ENCODE data around the gene ABCA4. TPM values are rescaled to one million over a fixed set of nuclear protein-coding genes. Genes with fewer than 3 reads are reported as not detected.
A peak's percentile ranks its signal among the peaks of the same experiment; 100 is the strongest.

The ABCA4 gene
- total and polyA plus RNA-seq, 2 donors (not counting 3 experiments of a cell fraction or from before 2014, with no cell fraction given) = 2.3 to 4.9 TPM

DNA sequence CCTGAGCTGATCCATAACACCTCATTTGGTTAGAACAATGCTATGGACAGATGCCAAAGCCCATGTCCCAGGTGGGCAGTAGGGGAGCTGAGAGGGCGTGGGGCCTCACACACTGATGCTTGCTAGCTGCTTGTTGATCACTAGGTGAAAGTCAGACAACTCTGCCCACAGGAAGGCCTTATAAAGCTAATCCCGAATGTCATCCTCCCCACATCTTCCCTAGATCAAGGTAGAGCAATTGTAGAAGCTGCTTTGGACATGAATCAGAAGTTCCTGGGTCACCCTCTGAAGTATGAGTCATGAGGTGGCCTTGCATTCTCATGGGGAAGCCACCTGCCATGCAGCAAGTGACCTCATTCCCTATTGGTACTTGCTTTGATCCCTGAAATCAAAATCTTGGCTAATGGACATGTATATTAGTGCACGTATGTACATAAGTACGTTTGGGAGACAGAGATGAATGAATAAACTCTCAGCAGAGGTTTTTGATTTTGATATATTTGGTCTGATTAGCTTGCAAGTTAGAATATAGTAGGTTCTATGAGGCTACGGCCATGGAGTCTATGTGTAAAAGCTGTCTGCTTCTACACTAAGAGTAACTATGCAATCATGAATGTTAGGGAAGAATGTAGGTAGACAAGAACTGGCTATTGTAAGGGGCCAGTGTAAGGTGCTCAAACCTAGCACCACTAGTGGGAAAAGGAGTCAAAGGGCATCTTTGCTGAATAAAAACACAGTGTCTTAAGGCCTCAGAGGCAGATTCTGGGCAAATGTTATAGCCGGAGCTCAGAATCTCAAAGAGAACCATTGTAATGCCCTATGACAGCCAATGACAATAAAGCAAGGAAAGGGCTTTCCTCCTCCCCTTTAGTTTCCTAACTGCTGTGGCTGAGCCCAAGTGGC is 52.6 kb downstream of the ABCA4 start:
- FAIRE-seq (no peak), DNase-seq (ENCODE audit: low read depth, low spot score) (peak; percentile 86)
- intact Hi-C loops (cut with micrococcal nuclease) (loop anchor here (1.0 to 2.0 kb wide), 6 partner anchors 20 to 168 kb away; partner anchors contain the start of gene ARHGAP29), dilution Hi-C loops (cut with MboI; ENCODE audit: extremely low pct_ligation_motif_present, low sequenced_read_pairs) (no loop called here)
- Histone ChIP-seq H3K36me3 (ENCODE audit: control insufficient read depth in 2 of 2, extremely low read depth in 1 of 2, insufficient read depth in 2 of 2, low read length in 2 of 2) (no peaks in the 10 kb centered on the region), H3K79me2 (ENCODE audit: control insufficient read depth, insufficient read depth, low read length) (no peaks in the 10 kb centered on the region), H3K9ac (replicated peaks; ENCODE audit: extremely low read depth, insufficient read depth, low read length) (peak overlapping the region; percentile 96), H3K27ac (ENCODE audit: insufficient read depth, low read depth, low read length) (peak overlapping the region; percentile 100), H3K9me3 (replicated peaks; ENCODE audit: control insufficient read depth, insufficient read depth, low read length) (no peaks in the 10 kb centered on the region), H2AFZ (ENCODE audit: low read depth, low read length) (no peak overlapping the region), H3K27me3 (ENCODE audit: control insufficient read depth in 2 of 2, insufficient read depth in 2 of 2, low read length in 2 of 2) (no peaks in the 10 kb centered on the region), H3K9me1 (replicated peaks; ENCODE audit: control insufficient read depth, extremely low read depth, insufficient read depth, low read length) (no peaks in the 10 kb centered on the region), H4K20me1 (replicated peaks; ENCODE audit: control insufficient read depth, extremely low read depth, insufficient read depth, low read length) (no peaks in the 10 kb centered on the region), H3K4me1 (ENCODE audit: control insufficient read depth, extremely low read depth, insufficient read depth, low read length) (peaks cover 85% of the 10 kb centered on the region), H3K4me3 (replicated peaks in 1 of 3; ENCODE audit: insufficient read depth in 1 of 3, low read depth in 1 of 3, low read length in 3 of 3) (no peak overlapping the region), H3K4me2 (ENCODE audit: insufficient read depth, low read length) (peak overlapping the region; percentile 43)
- BruUV-seq (replicated peaks) = no TSS peak
- ChIA-PET POLR2A (interaction anchor here (0.5 to 2.2 kb wide), 8 partner anchors 24 to 179 kb away, joined by 3 to 15 read pairs (median 6); partner anchors contain the start of gene ARHGAP29), CTCF (interaction anchor here (0.8 to 3.0 kb wide), 19 partner anchors 11 to 268 kb away, joined by 3 to 23 read pairs (median 4); no protein-coding TSS in a partner anchor)
- TF ChIP-seq POLR2AphosphoS5 (IDR thresholded peaks at IDR 0.05; ENCODE audit: insufficient read depth, low read depth, low read length) = peak; percentile 78
- TF ChIP-seq MYC (IDR thresholded peaks at IDR 0.05; ENCODE audit: low read depth, low read length) = no peak
- TF ChIP-seq JUN (IDR thresholded peaks at IDR 0.05; ENCODE audit: borderline replicate concordance, insufficient read depth, insufficient read length, low read depth) = peak; percentile 93
- peak; percentile 45 for TF ChIP-seq GATA2 (IDR thresholded peaks at IDR 0.05; ENCODE audit: insufficient read depth, insufficient read length, low read depth, low read length)
- TF ChIP-seq, protein P1, sequence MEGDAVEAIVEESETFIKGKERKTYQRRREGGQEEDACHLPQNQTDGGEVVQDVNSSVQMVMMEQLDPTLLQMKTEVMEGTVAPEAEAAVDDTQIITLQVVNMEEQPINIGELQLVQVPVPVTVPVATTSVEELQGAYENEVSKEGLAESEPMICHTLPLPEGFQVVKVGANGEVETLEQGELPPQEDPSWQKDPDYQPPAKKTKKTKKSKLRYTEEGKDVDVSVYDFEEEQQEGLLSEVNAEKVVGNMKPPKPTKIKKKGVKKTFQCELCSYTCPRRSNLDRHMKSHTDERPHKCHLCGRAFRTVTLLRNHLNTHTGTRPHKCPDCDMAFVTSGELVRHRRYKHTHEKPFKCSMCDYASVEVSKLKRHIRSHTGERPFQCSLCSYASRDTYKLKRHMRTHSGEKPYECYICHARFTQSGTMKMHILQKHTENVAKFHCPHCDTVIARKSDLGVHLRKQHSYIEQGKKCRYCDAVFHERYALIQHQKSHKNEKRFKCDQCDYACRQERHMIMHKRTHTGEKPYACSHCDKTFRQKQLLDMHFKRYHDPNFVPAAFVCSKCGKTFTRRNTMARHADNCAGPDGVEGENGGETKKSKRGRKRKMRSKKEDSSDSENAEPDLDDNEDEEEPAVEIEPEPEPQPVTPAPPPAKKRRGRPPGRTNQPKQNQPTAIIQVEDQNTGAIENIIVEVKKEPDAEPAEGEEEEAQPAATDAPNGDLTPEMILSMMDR (IDR thresholded peaks at IDR 0.05; ENCODE audit: extremely low read depth in 1 of 2, insufficient read depth in 1 of 2, low read depth in 1 of 2, low read length in 2 of 2) = no peak
- TF ChIP-seq, protein P2, sequence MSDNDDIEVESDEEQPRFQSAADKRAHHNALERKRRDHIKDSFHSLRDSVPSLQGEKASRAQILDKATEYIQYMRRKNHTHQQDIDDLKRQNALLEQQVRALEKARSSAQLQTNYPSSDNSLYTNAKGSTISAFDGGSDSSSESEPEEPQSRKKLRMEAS (IDR thresholded peaks at IDR 0.05; ENCODE audit: insufficient read depth, insufficient read length) = no peak
- no peak for TF ChIP-seq POLR2A (IDR thresholded peaks at IDR 0.05; ENCODE audit: low read depth, low read length)
- peak; percentile 84 for TF ChIP-seq FOS (IDR thresholded peaks at IDR 0.05; ENCODE audit: borderline replicate concordance, insufficient read depth, low read length)
- no peak for TF ChIP-seq EZH2 (IDR thresholded peaks at IDR 0.05; ENCODE audit: borderline replicate concordance, low read depth, low read length, severe bottlenecking)

All from endothelial cell of umbilical vein (primary cell).